Measurements from ENCODE around the gene CAMK2D. TPM values are rescaled to one million over a fixed set of nuclear protein-coding genes. Genes with fewer than 3 reads are reported as not detected.

CAMK2D gene
- total RNA-seq, 1 experiment from 2014 or later, result 35.8 TPM

- H3K27me3 ChIP-seq (replicated peaks; ENCODE audit: insufficient read depth, low read depth, low read length, poor library complexity), result no peaks in the 10 kb centered on the region
- H3K4me1 ChIP-seq (ENCODE audit: insufficient read depth, low read length, poor library complexity, severe bottlenecking), result no peaks in the 10 kb centered on the region
- BruUV-seq (replicated peaks), result no TSS peak
- H3K9me3 ChIP-seq (ENCODE audit: low read depth, low read length, poor library complexity, severe bottlenecking), result no peaks in the 10 kb centered on the region
- TF ChIP-seq CTCF (conservative IDR thresholded peaks at IDR 0.05; ENCODE audit: low read depth, low read length), result no peak
- no peak for TF ChIP-seq EZH2 (IDR thresholded peaks at IDR 0.05; ENCODE audit: borderline replicate concordance, low read depth, low read length, poor library complexity, severe bottlenecking)
- intact Hi-C loops (cut with micrococcal nuclease; ENCODE audit: unreplicated experiment), result no loop called here
- H3K4me3 ChIP-seq (ENCODE audit: low read depth, low read length, poor library complexity, severe bottlenecking), result no peak overlapping the region
- no peak for DNase-seq (ENCODE audit: low spot score)
- no peaks in the 10 kb centered on the region for H3K36me3 ChIP-seq (ENCODE audit: insufficient read depth, low read length, poor library complexity, severe bottlenecking)
- ChIA-PET CTCF (no interaction called here), POLR2A (ENCODE audit: low non-redundant PET) (no interaction called here)
- H3K27ac ChIP-seq (ENCODE audit: low read depth, low read length, poor library complexity, severe bottlenecking), result no peak overlapping the region
Measured at GRCh38 chr4:113528395-113528794, 233.1 kb downstream of the CAMK2D start.

GRCh38 chr4:113525521-113525920, 236.0 kb downstream of the CAMK2D start:
- Histone ChIP-seq H3K4me3 (ENCODE audit: low read depth, low read length, poor library complexity, severe bottlenecking) (no peak overlapping the region), H3K27me3 (replicated peaks; ENCODE audit: insufficient read depth, low read depth, low read length, poor library complexity) (no peaks in the 10 kb centered on the region), H3K27ac (ENCODE audit: low read depth, low read length, poor library complexity, severe bottlenecking) (no peak overlapping the region), H3K9me3 (ENCODE audit: low read depth, low read length, poor library complexity, severe bottlenecking) (no peaks in the 10 kb centered on the region), H3K4me1 (ENCODE audit: insufficient read depth, low read length, poor library complexity, severe bottlenecking) (no peaks in the 10 kb centered on the region), H3K36me3 (ENCODE audit: insufficient read depth, low read length, poor library complexity, severe bottlenecking) (no peaks in the 10 kb centered on the region)
- intact Hi-C loops (cut with micrococcal nuclease; ENCODE audit: unreplicated experiment), result no loop called here
- no peak for TF ChIP-seq EZH2 (IDR thresholded peaks at IDR 0.05; ENCODE audit: borderline replicate concordance, low read depth, low read length, poor library complexity, severe bottlenecking)
- TF ChIP-seq CTCF (conservative IDR thresholded peaks at IDR 0.05; ENCODE audit: low read depth, low read length), result no peak
- ChIA-PET POLR2A (ENCODE audit: low non-redundant PET) (no interaction called here), CTCF (no interaction called here)
- DNase-seq (ENCODE audit: low spot score), result no peak
- no TSS peak for BruUV-seq (replicated peaks)

- H3K4me1 ChIP-seq (ENCODE audit: insufficient read depth, low read length, poor library complexity, severe bottlenecking), result no peaks in the 10 kb centered on the region
- TF ChIP-seq EZH2 (IDR thresholded peaks at IDR 0.05; ENCODE audit: borderline replicate concordance, low read depth, low read length, poor library complexity, severe bottlenecking) (no peak), CTCF (conservative IDR thresholded peaks at IDR 0.05; ENCODE audit: low read depth, low read length) (no peak)
- no peaks in the 10 kb centered on the region for H3K9me3 ChIP-seq (ENCODE audit: low read depth, low read length, poor library complexity, severe bottlenecking)
- H3K27ac ChIP-seq (ENCODE audit: low read depth, low read length, poor library complexity, severe bottlenecking), result no peak overlapping the region
- ChIA-PET POLR2A (ENCODE audit: low non-redundant PET) (no interaction called here), CTCF (no interaction called here)
- BruUV-seq (replicated peaks), result no TSS peak
- no peaks in the 10 kb centered on the region for H3K36me3 ChIP-seq (ENCODE audit: insufficient read depth, low read length, poor library complexity, severe bottlenecking)
- DNase-seq (ENCODE audit: low spot score), result no peak
- no peaks in the 10 kb centered on the region for H3K27me3 ChIP-seq (replicated peaks; ENCODE audit: insufficient read depth, low read depth, low read length, poor library complexity)
- intact Hi-C loops (cut with micrococcal nuclease; ENCODE audit: unreplicated experiment), result no loop called here
- no peak overlapping the region for H3K4me3 ChIP-seq (ENCODE audit: low read depth, low read length, poor library complexity, severe bottlenecking)
Measured at GRCh38 chr4:113524505-113525186, 236.9 kb downstream of the CAMK2D start.
